MCF 10A (cell line): ENCODE results near the gene ZNF593. TPM values are rescaled to one million over a fixed set of nuclear protein-coding genes. Genes with fewer than 3 reads are reported as not detected.

Experiments used
- BruUV-seq: library from RNA; stranded (reverse); fragments of 400-500 nt; replicated peaks from 2 replicates; lab custom pipeline; 2021; lab: Mats Ljungman, UMichigan
- CTCF ChIA-PET: fragments of 300-600 bp; sonication (Branson Sonifier 250); formaldehyde crosslinking; extraction: SDS; loops from one replicate; lab custom pipeline; 2021; ENCODE audit warnings: antibody characterized with exemption, inconsistent platforms; lab: Yijun Ruan, JAX
- POLR2A ChIA-PET: fragments of 300-600, 350-650 bp; sonication (Branson Sonifier 250); formaldehyde crosslinking; extraction: SDS; loops from one replicate; lab custom pipeline; 2020; ENCODE audit warnings: antibody characterized with exemption, inconsistent platforms; lab: Yijun Ruan, JAX
- DNase-seq: peaks from one replicate; pipeline ENCODE4 v3.0.0-alpha.2; 2018; ENCODE audit not compliant: unreplicated experiment
- H3K27ac Mint-ChIP-seq: one replicate; pipeline ENCODE4 v1.8.0; 2022; ENCODE audit warnings: mild to moderate bottlenecking, low read depth, mixed read lengths; ENCODE audit not compliant: unreplicated experiment
- H3K27me3 Mint-ChIP-seq: one replicate; pipeline ENCODE4 v1.8.0; 2022; ENCODE audit warnings: mixed read lengths; ENCODE audit not compliant: insufficient read depth, unreplicated experiment
- H3K36me3 Mint-ChIP-seq: one replicate; pipeline ENCODE4 v1.8.0; 2022; ENCODE audit warnings: mild to moderate bottlenecking, moderate library complexity, mixed read lengths; ENCODE audit not compliant: insufficient read depth, unreplicated experiment
- H3K4me1 Mint-ChIP-seq: one replicate; pipeline ENCODE4 v1.8.0; 2022; ENCODE audit warnings: mixed read lengths; ENCODE audit not compliant: insufficient read depth, unreplicated experiment
- H3K4me3 Mint-ChIP-seq: one replicate; pipeline ENCODE4 v1.8.0; 2022; ENCODE audit warnings: mild to moderate bottlenecking, moderate library complexity, mixed read lengths; ENCODE audit not compliant: unreplicated experiment
- H3K9me3 Mint-ChIP-seq: one replicate; pipeline ENCODE4 v1.8.0; 2022; ENCODE audit warnings: mixed read lengths; ENCODE audit not compliant: unreplicated experiment
- CTCF ChIP-seq: fragments of 200-600 bp; IDR thresholded peaks from one replicate; pipeline ENCODE4 v1.8.0; 2022; ENCODE audit warnings: antibody characterized with exemption, mild to moderate bottlenecking; ENCODE audit not compliant: unreplicated experiment
- intact Hi-C: fragments of 100-400 bp; cut with micrococcal nuclease; formaldehyde crosslinking; loops from 2 replicates; pipeline ENCODE4 v1.14.1; 2022
- total RNA-seq: library from RNA; stranded (reverse); gene quantifications from 2 replicates; pipeline ENCODE4 v1.2.3, GENCODE V29; 2022

Gene ZNF593
- total RNA-seq, 1 experiment from 2014 or later: 82.6 TPM

GRCh38 chr1:26168410-26169197 lies 1.1 kb upstream of the ZNF593 start, which contains the start of gene C1orf232:
Gene C1orf232 (minus strand): TSS chr1:26168963. CDS start chr1:26168499, 464 bp downstream.
- H3K36me3 Mint-ChIP-seq: no peaks in the 10 kb centered on the region
- TF ChIP-seq CTCF: no peak
- no peaks in the 10 kb centered on the region for H3K4me1 Mint-ChIP-seq
- ChIA-PET POLR2A (no interaction called here), CTCF (interaction anchor here (0.6 to 2.8 kb wide), 12 partner anchors 11 to 1822 kb away, joined by 3 to 20 read pairs (median 4); partner anchors contain the start of gene CEP85)
- peak within 1 kb of the TSS; percentile 93 for H3K27ac Mint-ChIP-seq
- DNase-seq: no peak
- H3K4me3 Mint-ChIP-seq: peak within 1 kb of the TSS; percentile 86
- intact Hi-C loops: loop anchor here (1.0 to 5.0 kb wide), 3 partner anchors 66 to 224 kb away; partner anchors contain the start of gene CEP85
- no peaks in the 10 kb centered on the region for H3K27me3 Mint-ChIP-seq
- no TSS peak for BruUV-seq
- no peaks in the 10 kb centered on the region for H3K9me3 Mint-ChIP-seq

GRCh38 chr1:26169198-26169554 lies 532 bp upstream of the ZNF593 start:
- Mint-ChIP-seq H3K4me1 (no peaks in the 10 kb centered on the region), H3K4me3 (peak overlapping the region; percentile 86), H3K36me3 (no peaks in the 10 kb centered on the region), H3K27ac (no peak overlapping the region), H3K27me3 (no peaks in the 10 kb centered on the region), H3K9me3 (no peaks in the 10 kb centered on the region)
- intact Hi-C loops: loop anchor here (1.0 to 5.0 kb wide), 3 partner anchors 65 to 223 kb away; partner anchors contain the start of gene CEP85
- DNase-seq: no peak
- ChIA-PET POLR2A (interaction anchor here (0.6 to 1.8 kb wide), 10 partner anchors 9 to 263 kb away, joined by 3 to 27 read pairs (median 5); partner anchors contain the start of genes CEP85, DHDDS and SH3BGRL3), CTCF (interaction anchor here (0.6 to 2.8 kb wide), 23 partner anchors 8 to 1823 kb away, joined by 3 to 20 read pairs (median 4); partner anchors contain the start of gene CEP85)
- no TSS peak for BruUV-seq
- TF ChIP-seq CTCF: no peak

- Mint-ChIP-seq H3K36me3 (no peaks in the 10 kb centered on the region), H3K4me3 (peak overlapping the region; percentile 86), H3K27me3 (no peaks in the 10 kb centered on the region), H3K9me3 (no peaks in the 10 kb centered on the region), H3K27ac (peak overlapping the region; percentile 93), H3K4me1 (no peaks in the 10 kb centered on the region)
- BruUV-seq: no TSS peak
- no peak for TF ChIP-seq CTCF
- POLR2A ChIA-PET: interaction anchor here (0.9 to 1.8 kb wide), 13 partner anchors 8 to 262 kb away, joined by 3 to 27 read pairs (median 4); partner anchors contain the start of genes CEP85, DHDDS, PDIK1L and SH3BGRL3
- intact Hi-C loops: no loop called here
- DNase-seq: no peak
- CTCF ChIA-PET: interaction anchor here (0.6 to 2.8 kb wide), 21 partner anchors 9 to 331 kb away, joined by 3 to 20 read pairs (median 4); partner anchors contain the start of gene CEP85
These were observed 739 bp downstream of the ZNF593 start for GRCh38 chr1:26170472-26170821.
